GM18870 (cell line): ENCODE measurements around the gene MUC4.
"Not testable (repeated sequence)": the region's sequence is repeated elsewhere in the genome, so short reads cannot be mapped to it uniquely, and the experiment has no call there.

Experiments used
- ATAC-seq: cut with Tn5 transposase; IDR thresholded peaks from one replicate; pipeline ENCODE4 v1.9.1; 2021; ENCODE audit warnings: moderate library complexity; ENCODE audit not compliant: unreplicated experiment

Gene MUC4

DNA sequence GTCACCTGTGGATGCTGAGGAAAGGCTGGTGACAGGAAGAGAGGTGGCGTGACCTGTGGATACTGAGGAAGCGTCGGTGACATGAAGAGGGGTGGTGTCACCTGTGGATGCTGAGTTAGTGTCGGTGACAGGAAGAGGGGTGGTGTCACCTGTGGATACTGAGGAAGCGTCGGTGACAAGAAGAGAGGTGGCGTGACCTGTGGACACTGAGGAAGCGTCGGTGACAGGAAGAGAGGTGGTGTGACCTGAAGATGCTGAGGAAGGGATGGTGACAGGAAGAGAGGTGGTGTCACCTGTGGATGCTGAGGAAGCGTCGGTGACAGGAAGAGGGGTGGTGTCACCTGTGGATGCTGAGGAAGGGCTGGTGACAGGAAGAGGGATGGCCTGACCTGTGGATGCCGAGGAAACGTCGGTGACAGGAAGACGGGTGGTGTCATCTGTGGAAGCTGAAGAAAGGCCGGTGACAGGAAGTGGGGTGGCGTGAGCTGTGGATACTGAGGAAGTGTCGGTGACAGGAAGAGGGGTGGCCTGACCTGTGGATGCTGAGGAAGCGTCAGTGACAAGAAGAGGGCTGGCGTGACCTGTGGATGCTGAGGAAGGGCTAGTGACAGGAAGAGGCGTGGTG lies 25.8 kb downstream of the MUC4 start:
- not testable (repeated sequence) for ATAC-seq

DNA sequence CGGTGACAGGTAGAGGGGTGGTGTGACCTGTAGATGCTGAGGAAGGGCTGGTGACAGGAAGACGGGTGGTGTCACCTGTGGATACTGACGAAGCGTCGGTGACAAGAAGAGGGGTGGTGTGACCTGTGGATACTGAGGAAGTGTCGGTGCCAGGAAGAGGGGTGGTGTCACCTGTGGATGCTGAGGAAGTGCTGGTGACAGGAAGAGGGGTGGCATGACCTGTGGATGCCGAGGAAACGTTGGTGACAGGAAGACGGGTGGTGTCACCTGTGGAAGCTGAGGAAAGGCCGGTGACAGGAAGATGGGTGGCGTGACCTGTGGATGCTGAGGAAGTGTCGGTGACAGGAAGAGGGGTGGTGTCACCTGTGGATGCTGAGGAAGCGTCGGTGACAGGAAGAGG lies 27.7 kb downstream of the MUC4 start:
- ATAC-seq, result not testable (repeated sequence)

DNA sequence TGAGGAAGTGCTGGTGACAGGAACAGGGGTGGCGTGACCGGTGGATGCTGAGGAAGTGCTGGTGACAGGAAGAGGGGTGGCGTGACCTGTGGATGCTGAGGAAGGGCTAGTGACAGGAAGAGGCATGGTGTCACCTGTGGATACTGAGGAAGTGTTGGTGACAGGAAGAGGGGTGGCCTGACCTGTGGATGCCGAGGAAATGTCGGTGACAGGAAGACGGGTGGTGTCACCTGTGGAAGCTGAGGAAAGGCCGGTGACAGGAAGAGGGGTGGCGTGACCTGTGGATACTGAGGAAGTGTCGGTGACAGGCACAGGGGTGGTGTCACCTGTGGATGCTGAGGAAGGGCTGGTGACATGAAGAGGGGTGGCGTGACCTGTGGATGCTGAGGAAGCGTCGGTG lies 30.5 kb downstream of the MUC4 start:
- ATAC-seq, result not testable (repeated sequence)

DNA sequence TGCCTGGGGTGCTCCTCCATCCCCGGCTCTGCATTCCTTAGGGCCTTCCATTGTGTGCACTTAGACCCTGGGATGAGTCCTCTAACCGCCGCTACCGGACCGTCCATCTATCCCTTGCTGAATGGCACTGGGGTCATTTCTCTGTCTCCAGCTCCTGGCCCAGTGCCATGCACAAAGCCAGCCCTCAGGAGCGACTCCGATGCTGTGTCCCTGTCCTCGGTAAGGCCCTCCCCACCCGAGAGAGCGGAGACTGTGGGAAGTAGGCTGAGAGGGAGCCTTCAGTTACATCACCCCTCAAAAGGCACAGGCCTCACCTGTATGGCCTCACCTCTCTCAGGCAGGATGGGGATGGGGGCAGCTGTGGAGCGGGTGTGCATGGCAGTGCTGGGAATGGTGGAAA lies 33.8 kb downstream of the MUC4 start:
- no peak for ATAC-seq

DNA sequence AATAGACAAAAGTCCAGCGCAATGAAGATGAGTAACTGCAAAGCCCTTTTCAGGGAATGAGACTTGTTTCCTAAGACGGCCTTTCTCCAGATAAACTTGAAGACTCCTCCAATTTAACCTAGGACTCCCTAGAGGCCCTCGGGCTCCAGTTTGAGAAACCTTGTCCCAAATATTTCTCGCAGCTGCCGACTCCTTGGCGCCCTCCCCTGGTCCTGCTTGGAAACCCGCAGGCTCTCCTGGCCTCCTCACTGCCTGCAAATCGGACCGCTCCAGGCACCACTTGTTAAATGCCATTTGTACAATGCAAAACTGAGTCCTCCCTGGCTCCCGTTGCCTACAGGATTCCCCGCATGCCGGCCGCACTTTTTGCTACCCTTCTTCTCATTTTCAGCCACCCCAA lies 36.8 kb downstream of the MUC4 start:
- ATAC-seq, result no peak

DNA sequence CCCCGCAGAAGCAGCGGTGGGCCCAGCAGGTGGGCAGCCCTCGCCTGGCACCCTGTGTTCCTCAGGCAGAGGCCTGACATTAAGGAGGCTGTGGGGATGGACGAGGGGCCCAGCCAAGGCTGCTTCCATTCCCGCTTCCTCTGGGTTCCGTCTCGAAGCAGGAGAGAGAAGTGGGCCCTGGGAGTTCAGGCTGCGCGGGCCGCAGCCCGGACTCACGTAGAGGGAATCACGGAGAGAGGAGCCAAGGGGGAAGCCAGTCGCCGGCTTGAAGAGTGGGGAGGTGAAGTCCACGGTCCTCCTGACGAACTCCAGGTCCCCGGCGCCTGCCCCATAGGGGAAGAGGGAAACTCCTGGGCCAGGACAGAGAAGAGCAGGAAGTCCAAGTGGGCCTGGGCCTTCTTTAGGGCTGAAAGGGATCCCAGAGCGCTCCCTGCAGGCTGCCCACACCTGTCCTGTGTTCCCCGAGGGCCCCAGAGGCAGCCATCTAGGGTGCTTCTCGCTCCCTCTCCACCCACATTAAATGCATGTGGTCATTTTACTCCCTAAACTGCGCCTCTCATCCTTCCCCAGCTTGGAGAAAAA lies 37.7 kb downstream of the MUC4 start:
- ATAC-seq, result no peak

DNA sequence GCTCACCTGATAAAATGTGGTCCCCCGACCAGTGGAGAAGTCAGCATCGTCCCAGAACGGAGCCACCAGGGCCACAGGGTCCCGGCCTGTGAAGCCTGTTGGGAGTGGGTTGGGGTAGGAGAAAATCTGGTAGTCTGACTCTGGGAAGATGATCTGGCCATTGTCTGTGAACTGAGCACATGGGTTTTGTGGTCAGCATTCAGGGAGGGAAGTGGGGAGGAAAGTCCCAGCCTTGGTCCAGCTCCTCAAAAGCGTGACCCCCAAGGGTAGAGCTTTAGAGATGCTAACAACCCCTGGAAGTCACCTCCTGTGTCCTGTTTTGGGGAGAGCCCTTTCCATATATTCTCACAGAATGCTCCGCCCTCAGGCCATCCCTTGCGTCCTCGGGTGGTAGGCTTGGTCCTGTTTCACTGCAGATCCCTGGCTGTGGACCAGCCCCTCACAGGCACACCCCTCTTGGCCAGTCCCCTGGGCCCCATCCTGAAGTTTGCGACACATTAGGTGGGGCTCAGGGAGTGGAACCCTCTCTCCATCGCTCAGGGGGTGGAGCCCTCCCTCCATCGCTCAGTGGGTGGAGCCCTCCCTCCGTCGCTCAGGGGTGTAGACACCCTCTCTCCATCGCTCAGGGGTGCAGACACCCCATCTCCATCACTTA lies 40.0 kb downstream of the MUC4 start:
- no peak for ATAC-seq

DNA sequence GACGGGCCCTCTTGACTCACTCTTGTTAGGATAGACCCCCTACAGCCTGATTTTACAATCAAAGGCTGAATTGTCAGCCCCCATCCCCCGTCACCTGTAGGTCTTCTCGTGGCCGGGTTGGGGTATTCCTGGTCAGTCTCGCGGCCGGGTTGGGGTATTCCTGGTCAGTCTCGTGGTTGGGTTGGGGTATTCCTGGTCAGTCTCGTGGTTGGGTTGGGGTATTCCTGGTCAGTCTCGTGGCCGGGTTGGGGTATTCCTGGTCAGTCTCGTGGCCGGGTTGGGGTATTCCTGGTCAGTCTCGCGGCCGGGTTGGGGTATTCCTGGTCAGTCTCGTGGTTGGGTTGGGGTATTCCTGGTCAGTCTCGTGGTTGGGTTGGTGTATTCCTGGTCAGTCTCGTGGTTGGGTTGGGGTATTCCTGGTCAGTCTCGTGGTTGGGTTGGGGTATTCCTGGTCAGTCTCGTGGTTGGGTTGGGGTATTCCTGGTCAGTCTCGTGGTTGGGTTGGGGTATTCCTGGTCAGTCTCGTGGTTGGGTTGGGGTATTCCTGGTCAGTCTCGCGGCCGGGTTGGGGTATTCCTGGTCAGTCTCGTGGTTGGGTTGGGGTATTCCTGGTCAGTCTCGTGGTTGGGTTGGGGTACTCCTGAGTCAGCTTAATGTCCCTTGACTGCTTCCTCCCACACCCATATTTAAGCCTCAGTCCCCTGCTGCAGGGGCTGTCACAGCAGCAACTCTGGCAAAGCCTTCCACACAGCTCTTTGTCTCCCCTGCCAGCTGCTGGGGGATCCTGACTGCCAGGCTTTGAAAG lies 40.7 kb downstream of the MUC4 start:
- not testable (repeated sequence) for ATAC-seq

DNA sequence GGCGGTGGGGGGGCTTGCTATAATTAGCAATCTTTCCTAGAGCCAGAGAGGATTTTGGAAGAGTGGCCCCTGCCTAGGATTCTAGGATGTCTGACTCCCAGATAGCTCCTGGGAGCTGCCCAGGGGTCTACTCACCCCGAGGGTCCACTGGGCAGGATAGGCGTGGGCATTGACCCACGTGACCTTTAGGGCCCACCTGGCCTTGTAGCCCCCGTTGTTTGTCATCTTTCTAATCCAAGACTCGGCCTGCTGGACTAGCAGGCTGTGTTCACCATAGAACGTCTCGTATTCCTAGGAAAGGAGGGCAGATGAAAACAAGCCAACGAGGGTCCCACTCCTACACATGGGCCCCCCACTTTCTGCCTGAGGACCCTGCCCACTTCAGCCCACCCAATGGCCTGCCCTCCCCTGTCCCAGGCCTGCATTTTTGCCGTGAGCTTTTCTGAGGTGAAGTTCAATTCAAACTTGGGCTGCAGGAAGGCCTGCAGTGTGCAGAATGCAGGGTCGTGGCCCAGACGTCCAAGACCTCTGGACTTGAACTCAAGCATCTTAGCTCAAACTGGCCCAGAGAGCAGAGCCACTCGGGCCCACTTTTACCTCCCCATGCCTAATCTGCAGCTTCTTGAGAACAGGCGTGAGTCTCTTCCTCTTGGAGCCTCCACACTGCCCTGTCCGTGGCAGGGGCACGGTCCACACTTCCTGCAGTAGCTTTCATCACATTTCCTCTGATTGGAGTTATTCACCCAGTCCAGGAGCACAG lies 41.5 kb downstream of the MUC4 start:
- no peak for ATAC-seq

DNA sequence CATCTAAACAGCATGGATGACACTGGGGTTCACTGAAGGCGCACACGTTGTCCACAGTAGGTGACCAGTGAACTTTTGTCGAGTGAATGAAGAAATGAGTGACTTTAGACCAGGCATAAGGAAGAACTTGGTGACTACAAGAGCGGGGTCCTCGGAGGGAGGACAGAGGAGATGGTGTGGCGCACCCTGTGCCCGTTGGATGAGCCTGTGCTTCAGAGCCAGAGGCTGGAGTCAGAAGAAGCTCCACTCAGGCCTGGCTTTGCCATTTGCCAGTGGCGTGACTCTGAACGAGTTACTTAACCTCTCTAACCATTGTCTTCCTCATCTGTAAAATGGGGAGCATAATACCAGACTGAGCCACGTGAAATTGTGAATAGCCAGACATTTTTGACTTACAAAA lies 42.2 kb downstream of the MUC4 start:
- ATAC-seq, result no peak

DNA sequence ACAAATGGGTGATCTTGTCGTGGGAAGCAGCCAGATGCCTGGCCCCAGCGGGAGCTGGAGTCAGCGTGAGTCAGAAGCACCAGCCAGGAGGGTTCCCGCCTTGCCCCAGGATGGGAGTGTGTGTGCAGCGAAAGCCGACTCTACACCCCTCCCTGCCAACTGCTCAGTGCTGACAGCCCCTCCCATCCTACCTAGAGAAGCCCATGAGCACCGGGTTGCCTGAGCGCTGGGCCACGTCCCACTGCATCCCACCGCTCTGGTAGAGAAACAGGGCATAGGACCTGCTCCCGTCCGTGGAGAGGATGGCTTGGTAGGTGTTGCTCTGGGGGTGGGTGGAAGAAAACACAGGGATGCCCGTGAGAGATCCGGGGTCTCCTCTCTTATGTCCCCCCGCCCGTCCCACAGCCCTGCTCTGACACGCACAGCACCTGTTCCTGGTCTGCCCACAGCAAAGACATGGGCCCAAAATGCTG lies 42.9 kb downstream of the MUC4 start:
- ATAC-seq, result no peak

DNA sequence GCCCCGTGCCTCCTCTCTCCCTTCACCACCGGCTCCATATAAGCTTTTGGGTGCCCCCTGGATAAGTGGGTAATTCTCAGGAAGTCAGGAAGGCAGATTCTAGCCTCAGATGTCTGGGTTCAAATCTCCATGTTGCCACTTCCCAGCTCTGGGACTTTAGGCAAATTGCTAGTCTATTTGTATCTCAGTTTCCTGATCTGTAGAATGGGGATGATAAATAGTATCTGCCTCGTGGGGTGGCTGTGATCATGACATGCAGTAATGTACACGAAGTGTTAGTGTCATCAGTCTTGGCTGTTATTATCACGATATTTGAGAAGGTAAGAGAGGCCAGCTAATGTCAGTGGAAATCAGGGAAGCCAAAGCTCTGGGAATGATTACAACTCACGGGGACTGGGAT lies 43.3 kb downstream of the MUC4 start:
- ATAC-seq, result no peak

DNA sequence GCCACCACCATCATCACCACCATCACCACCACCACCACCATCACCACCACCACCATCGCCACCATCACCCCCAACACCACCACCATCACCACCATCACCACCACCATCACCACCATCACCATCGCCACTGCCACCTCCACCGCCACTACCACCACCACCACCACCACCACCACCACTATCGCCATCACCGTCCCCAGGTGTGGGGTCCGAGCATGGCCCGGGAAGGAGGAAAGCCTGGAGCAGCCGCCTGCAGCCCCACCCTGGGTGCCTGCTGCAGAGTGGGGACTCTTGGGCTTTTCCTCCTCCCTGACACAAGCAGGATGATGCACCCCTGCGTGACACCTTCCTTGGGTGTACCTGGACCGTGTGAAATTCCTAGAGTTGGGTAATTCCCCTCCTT lies 43.9 kb downstream of the MUC4 start:
- ATAC-seq, result no peak

DNA sequence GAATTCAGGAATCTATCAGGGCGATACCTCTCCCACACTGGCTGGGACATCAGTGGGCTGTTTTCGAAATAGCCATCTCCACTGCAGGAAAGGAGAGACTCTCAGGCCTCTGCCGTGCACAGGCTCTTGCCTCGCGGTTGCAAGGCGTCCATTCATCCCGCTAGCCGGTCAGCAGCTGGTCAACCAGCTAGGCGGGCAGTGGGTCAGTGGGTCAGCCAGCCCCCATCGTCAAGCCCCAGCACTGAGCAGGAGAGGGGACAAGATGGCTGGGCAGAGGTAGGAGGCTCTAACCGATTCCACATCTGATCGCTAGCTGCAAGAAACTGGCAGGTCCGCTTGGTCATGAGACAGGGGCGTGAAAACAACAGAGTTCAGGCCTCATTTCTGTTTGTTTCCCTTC lies 45.1 kb downstream of the MUC4 start:
- ATAC-seq, result no peak

DNA sequence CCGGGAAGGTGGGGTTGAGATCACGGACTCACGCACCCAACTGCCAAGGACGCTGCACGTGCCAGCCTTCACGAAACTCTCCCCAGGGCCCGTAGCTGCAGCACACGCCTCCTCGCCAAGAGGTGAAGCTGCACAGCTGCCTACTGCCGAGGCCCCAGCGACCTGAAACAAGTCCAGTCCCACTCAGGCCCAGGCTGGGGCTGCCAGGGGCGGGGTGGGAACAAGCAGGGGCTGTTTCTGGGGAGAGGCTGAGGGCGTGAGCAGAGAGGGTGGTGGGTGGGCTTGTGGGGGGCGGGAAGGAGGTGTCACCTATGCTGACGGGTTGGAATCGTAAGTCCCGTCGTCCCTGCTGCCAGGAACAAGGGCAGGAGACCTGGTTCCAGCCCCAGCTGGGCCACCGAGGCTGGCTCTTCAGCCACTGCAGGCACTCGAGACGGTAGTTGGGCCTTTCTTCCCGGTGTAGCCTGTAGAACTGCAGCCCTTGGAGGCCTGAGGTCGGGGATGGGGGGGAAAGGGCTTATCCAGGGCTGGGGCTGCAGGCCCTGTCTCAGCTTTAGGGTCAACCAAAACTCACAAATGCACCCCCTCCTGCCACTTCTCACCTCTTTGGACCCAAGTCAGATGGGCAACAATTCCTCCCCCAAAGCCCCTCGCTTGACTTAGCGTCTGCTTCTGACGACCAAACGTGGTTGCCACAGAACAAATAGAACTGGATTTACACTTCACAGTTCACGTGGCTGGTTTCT lies 46.6 kb downstream of the MUC4 start:
- no peak for ATAC-seq

DNA sequence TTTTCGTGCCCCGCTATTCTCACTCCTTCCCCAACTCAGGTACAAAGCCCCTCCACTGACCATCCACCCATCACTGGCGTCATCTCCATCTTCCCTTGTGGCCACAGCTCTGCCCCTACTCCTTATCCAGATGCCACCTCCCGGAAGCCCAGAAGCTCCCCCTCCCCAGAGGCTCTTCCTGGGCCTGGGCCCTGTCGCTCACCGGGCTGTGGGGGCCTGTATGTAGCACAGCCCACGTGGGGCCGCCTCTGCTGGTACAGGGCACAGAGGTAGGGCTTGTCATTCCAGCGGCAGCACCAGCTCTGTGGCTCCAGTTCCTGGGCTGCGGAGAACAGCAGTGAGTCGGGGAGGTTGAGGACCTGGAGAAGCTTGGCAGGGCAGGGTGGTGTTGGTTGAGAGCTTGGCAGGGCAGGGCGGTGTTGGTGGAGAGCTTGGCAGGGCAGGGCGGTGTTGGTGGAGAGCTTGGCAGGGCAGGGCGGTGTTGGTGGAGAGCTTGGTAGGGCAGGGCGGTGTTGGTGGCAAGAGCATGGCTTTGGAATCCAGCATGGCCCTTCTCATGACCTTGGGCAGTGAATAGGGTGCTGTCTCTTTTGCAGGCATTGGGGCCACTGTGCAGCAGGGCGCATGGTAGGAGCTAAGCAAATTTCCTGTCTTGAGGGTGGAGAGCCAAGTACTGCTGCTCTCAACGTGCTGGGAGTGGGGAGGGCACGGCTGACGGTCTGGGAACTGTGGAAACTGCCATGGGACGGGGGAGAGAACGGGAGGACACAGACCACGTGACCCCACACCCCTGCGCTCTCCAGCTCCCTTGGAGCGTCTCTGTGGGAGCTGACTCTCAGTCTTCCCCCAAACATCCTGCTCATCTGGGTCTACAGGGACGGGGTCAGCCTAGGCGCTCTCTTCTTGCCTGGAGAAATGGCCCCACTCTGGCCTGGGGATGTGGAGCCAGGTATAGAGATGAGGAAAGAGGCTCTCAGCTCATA lies 47.6 kb downstream of the MUC4 start:
- no peak for ATAC-seq

DNA sequence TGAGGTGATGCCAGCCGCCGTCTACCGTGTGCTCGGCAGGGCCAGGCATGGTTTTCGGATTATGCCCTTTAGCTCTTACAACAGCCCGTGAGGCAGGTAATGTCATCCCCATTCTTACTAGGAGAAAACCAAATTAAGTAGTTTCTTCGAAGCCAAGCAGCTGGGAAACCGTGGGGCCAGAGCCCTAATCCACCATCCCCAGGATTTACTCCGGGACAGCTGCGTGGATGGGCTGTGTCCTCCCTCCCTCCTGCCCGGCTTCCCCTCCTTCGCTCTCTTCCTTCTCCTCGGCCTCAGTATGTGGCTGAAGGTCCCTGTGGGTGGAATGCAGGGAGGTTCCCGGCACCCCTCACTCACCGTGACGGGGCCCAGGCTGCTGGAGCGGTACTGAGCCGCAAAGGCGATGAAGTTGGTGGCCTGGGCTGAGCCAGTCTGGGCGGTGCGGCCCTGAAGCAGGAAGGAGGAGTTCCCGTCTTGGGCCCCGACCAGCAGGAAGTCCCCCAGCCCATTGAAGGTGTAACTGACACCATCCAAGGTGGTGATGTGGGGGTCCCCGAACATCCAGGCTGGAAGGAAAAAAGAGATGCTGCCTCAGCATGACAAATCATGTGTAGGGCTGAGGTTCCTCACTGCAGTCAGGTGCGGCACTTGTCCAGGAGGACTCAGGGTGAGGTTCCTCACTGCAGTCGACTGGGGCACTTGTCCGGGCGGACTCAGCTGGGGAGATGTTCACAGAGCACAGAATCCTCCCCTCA lies 48.5 kb downstream of the MUC4 start:
- no peak for ATAC-seq

DNA sequence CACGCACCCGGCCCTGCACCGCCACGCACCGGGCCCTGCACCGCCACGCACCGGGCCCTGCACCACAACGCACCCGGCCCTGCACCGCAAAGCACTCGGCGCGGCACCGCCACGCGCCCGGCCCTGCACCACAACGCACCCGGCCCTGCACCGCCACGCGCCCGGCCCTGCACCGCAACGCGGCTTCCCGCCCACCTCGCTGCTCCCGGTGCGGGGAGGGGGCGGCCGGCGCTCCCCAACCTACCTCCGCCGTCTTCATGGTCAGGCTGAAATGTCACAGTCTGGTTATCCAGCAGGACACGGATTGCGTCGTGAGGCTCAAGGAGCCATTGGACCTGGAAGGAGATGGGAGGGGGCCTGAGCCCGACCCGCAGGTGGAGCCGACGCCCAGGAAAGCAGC lies 49.1 kb downstream of the MUC4 start:
- no peak for ATAC-seq

DNA sequence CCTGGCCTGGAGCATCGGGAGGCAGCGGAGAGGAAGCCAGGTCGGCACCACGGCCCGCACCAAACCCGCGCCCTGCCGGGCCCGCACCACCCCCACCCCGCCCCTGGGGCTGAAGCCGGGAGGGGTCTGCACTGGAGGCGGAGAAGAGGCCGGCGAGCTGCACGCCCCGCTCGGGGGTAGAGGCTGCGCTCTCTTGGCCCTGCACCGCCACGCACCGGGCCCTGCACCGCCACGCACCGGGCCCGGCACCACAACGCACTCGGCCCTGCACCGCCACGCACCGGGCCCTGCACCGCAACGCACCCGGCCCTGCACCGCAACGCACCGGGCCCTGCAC lies 49.5 kb downstream of the MUC4 start:
- no peak for ATAC-seq
